SK-N-SH (cell line): ENCODE results near the gene PEPD. TPM values are rescaled to one million over a fixed set of nuclear protein-coding genes. Genes with fewer than 3 reads are reported as not detected.

Experiments used
- CTCF ChIA-PET: fragments of 300-600, 350-600 bp; formaldehyde crosslinking; extraction: SDS; loops from one replicate; lab custom pipeline; 2021; lab: Yijun Ruan, JAX
- POLR2A ChIA-PET: fragments of 350-600 bp; sonication (Branson Sonifier 250); formaldehyde crosslinking; extraction: SDS; loops from one replicate; lab custom pipeline; 2020; ENCODE audit warnings: antibody characterized with exemption, inconsistent platforms; lab: Yijun Ruan, JAX
- DNase-seq: peaks from one replicate; pipeline ENCODE4 v3.0.0; 2012
- H2AFZ ChIP-seq: fragments of 200-600 bp; sonication (generic); 2 replicates; pipeline ENCODE4 v1.8.1; 2016; ENCODE audit warnings: antibody characterized with exemption, mild to moderate bottlenecking, low read depth
- H3F3A ChIP-seq: fragments of 200-600 bp; sonication (generic); replicated peaks from 2 replicates; pipeline ENCODE3; 2016; ENCODE audit warnings: antibody characterized with exemption, mild to moderate bottlenecking; ENCODE audit not compliant: insufficient read depth
- H3K27ac ChIP-seq, 2 experiments: fragments of 200-500 bp in 1 of 2; fragments of 200-600 bp in 1 of 2; sonication (Bioruptor generic) in 1 of 2; sonication (generic), shearing (Covaris generic) in 1 of 2; 2 replicates each; pipeline versions ENCODE4 v1.5.1 to v1.6.1; 2014 to 2016; ENCODE audit warnings: low read depth in 2 of 2, inconsistent platforms in 1 of 2, low read length in 1 of 2, mild to moderate bottlenecking in 1 of 2, mixed read lengths in 1 of 2
- H3K27me3 ChIP-seq: fragments of 200-600 bp; sonication (generic), shearing (Covaris generic); 2 replicates; pipeline ENCODE4 v1.6.1; 2016; ENCODE audit warnings: mixed run types; ENCODE audit not compliant: insufficient read depth
- H3K36me3 ChIP-seq, 2 experiments: fragments of 200-500 bp in 1 of 2; fragments of 200-600 bp in 1 of 2; sonication (Bioruptor generic) in 1 of 2; sonication (generic) in 1 of 2; replicated peaks in 1 of 2; 2 replicates each; pipeline versions ENCODE3 to v1.5.1; 2014 to 2016; ENCODE audit warnings: low read length in 1 of 2, mild to moderate bottlenecking in 1 of 2; ENCODE audit not compliant: insufficient read depth in 2 of 2, control insufficient read depth in 1 of 2
- H3K4me1 ChIP-seq, 2 experiments: fragments of 200-500 bp in 1 of 2; fragments of 200-600 bp in 1 of 2; sonication (Bioruptor generic) in 1 of 2; sonication (generic), shearing (Covaris generic) in 1 of 2; 2 replicates each; pipeline versions ENCODE4 v1.5.1 to v1.6.1; 2014 to 2016; ENCODE audit warnings: low read depth in 1 of 2, low read length in 1 of 2, mixed run types in 1 of 2; ENCODE audit not compliant: insufficient read depth in 2 of 2, control insufficient read depth in 1 of 2
- H3K4me2 ChIP-seq: fragments of 200-600 bp; sonication (generic), shearing (Covaris generic); 2 replicates; pipeline ENCODE4 v1.6.1; 2017; ENCODE audit warnings: mixed run types
- H3K4me3 ChIP-seq, 2 experiments: fragments of 200-500 bp in 1 of 2; fragments of 200-600 bp in 1 of 2; sonication (Bioruptor generic) in 1 of 2; sonication (generic), shearing (Covaris generic) in 1 of 2; 2 replicates each; pipeline versions ENCODE4 v1.5.1 to v1.8.1; 2014 to 2016; ENCODE audit warnings: low read depth in 2 of 2, inconsistent platforms in 1 of 2, low read length in 1 of 2, mild to moderate bottlenecking in 1 of 2, mixed read lengths in 1 of 2, moderate library complexity in 1 of 2
- H3K79me2 ChIP-seq: fragments of 200-600 bp; sonication (generic); 2 replicates; pipeline ENCODE4 v1.8.1; 2017; ENCODE audit warnings: mild to moderate bottlenecking; ENCODE audit not compliant: insufficient read depth
- H3K9ac ChIP-seq: fragments of 200-600 bp; sonication (generic); 2 replicates; pipeline ENCODE4 v1.6.1; 2017; ENCODE audit warnings: mixed run types
- H3K9me2 ChIP-seq: fragments of 200-600 bp; sonication (generic); 2 replicates; pipeline ENCODE4 v1.6.1; 2017; ENCODE audit warnings: mixed run types
- H3K9me3 ChIP-seq: fragments of 200-600 bp; sonication (generic); 2 replicates; pipeline ENCODE4 v1.6.1; 2017; ENCODE audit warnings: mixed run types, mild to moderate bottlenecking, moderate library complexity
- H4K20me1 ChIP-seq: fragments of 200-600 bp; sonication (generic); 2 replicates; pipeline ENCODE4 v1.6.1; 2017; ENCODE audit warnings: mild to moderate bottlenecking, mixed run types; ENCODE audit not compliant: insufficient read depth
- CHD2 ChIP-seq: fragments of 150-350 bp; IDR thresholded peaks from 2 replicates; pipeline ENCODE4 v1.6.1; 2018; ENCODE audit warnings: low read length; ENCODE audit not compliant: partially characterized antibody
- ELF1 ChIP-seq: IDR thresholded peaks from 2 replicates; pipeline ENCODE4 v1.4.0; 2012
- EP300 ChIP-seq, 2 experiments: IDR thresholded peaks; 2 replicates each; pipeline versions ENCODE4 v1.4.0 to v1.6.1; 2012; ENCODE audit warnings: borderline replicate concordance in 1 of 2, low read depth in 1 of 2, low read length in 1 of 2
- EZH2phosphoT487 ChIP-seq: fragments of 200-600 bp; sonication (generic); IDR thresholded peaks from 2 replicates; pipeline ENCODE4 v1.6.1; 2017; ENCODE audit warnings: low read depth, mixed run types, mild to moderate bottlenecking, antibody characterized with exemption, moderate library complexity, borderline replicate concordance
- FOSL2 ChIP-seq: IDR thresholded peaks from 2 replicates; pipeline ENCODE4 v1.4.0; 2012; ENCODE audit warnings: low read depth, mild to moderate bottlenecking, moderate library complexity, borderline replicate concordance
- FOXJ3 ChIP-seq: sonication (generic); formaldehyde crosslinking; IDR thresholded peaks from 2 replicates; pipeline ENCODE4 v1.5.1; 2020; ENCODE audit warnings: mild to moderate bottlenecking, missing genetic modification reagents
- GABPA ChIP-seq: IDR thresholded peaks from 2 replicates; pipeline ENCODE4 v1.4.0; 2012; ENCODE audit warnings: low read depth, mild to moderate bottlenecking
- MXI1 ChIP-seq: IDR thresholded peaks from 2 replicates; pipeline ENCODE4 v1.6.1; 2012; ENCODE audit warnings: mild to moderate bottlenecking, low read depth, low read length, improper control_type of control experiment
- NFIC ChIP-seq: IDR thresholded peaks from 2 replicates; pipeline ENCODE4 v1.4.0; 2012; ENCODE audit warnings: borderline replicate concordance
- RFX5 ChIP-seq: IDR thresholded peaks from 2 replicates; pipeline ENCODE4 v1.6.1; 2012; ENCODE audit warnings: mild to moderate bottlenecking, improper control_type of control experiment, low read length
- RXRA ChIP-seq: IDR thresholded peaks from 2 replicates; pipeline ENCODE4 v1.4.0; 2012; ENCODE audit warnings: low read depth, mild to moderate bottlenecking, borderline replicate concordance
- SIN3A ChIP-seq: IDR thresholded peaks from 2 replicates; pipeline ENCODE4 v1.6.1; 2012; ENCODE audit warnings: low read depth, mild to moderate bottlenecking, low read length, moderate library complexity, borderline replicate concordance
- SMC3 ChIP-seq: IDR thresholded peaks from 2 replicates; pipeline ENCODE4 v1.6.1; 2012; ENCODE audit warnings: low read depth, low read length, improper control_type of control experiment
- TAF1 ChIP-seq: IDR thresholded peaks from 2 replicates; pipeline ENCODE4 v1.6.1; 2012; ENCODE audit warnings: low read depth, mild to moderate bottlenecking, low read length, moderate library complexity, borderline replicate concordance
- TEAD4 ChIP-seq: IDR thresholded peaks from 2 replicates; pipeline ENCODE4 v1.4.0; 2012; ENCODE audit warnings: mild to moderate bottlenecking, borderline replicate concordance; ENCODE audit not compliant: insufficient read depth
- WGBS: methylation state at CpG from one replicate; pipeline ENCODE4 v1.1.6; 2017; ENCODE audit warnings: low lambda C conversion rate; 5-methylcytosine and 5-hydroxymethylcytosine counted together
- polyA plus RNA-seq, 3 experiments: library from polyadenylated mRNA; depleted of rRNA; stranded (reverse); fragments of >200 nt; gene quantifications; 2 replicates each; pipeline ENCODE4 v1.2.3, GENCODE V29; 2012
- TF ChIP-seq, protein P1 (sequence below): fragments of 200-600 bp; sonication (generic); IDR thresholded peaks from 2 replicates; pipeline ENCODE4 v1.6.1; 2017; ENCODE audit warnings: antibody characterized with exemption, mild to moderate bottlenecking, moderate library complexity
- TF ChIP-seq, protein P2 (sequence below): fragments of 150-350 bp; IDR thresholded peaks from 2 replicates; pipeline ENCODE4 v1.6.1; 2016; ENCODE audit warnings: mild to moderate bottlenecking, low read depth, low read length
- TF ChIP-seq, protein P3 (sequence below): IDR thresholded peaks from 2 replicates; pipeline ENCODE4 v1.6.1; 2012; ENCODE audit warnings: mild to moderate bottlenecking, low read depth, low read length, moderate library complexity
- TF ChIP-seq, protein P4 (sequence below): IDR thresholded peaks from 2 replicates; pipeline ENCODE4 v1.4.0; 2012; ENCODE audit warnings: low read depth
- TF ChIP-seq, protein P5 (sequence below): IDR thresholded peaks from 2 replicates; pipeline ENCODE4; 2012

Gene PEPD
- polyA plus RNA-seq, 1 of the 3 experiments (the other 2 are of a cell fraction), result 88.9 TPM

DNA sequence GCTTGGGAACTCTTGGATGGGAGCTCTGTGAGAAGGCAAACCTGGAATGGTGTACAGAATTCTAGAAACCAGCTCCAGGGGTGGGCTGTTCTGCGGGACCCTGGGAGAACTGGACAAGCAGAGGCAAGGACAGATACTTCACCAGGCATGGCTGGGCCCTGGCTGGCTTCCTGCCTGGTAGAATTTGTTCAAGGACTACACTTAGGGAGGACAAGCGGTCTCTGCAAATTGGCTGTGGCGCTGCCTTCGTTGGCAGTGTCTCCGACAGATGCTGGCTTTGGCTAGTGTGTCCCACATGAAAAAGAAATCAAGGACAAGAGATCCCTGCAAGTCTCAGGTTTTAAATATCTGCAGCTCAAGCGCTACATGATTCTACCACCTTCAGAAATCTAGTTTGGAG, 135.6 kb downstream of the PEPD start:
- 96% methylated on average over 6 of the region's 6 CpGs for WGBS
- ChIA-PET CTCF (interaction anchor here (0.8 to 5.4 kb wide), 3 partner anchors 20 to 392 kb away, joined by 3 to 32 read pairs (median 3); no protein-coding TSS in a partner anchor), POLR2A (interaction anchor here (0.5 to 2.1 kb wide), 3 partner anchors 9 to 80 kb away, joined by 3 to 8 read pairs (median 5); partner anchors contain the start of gene CEBPG)
- Histone ChIP-seq H3K4me2 (no peak overlapping the region), H3K27ac (no peak overlapping the region), H3K4me3 (no peak overlapping the region), H2AFZ (no peak overlapping the region), H3K36me3 (peaks cover under 1 to 23% of the 10 kb centered on the region in 2 experiments), H3F3A (no peaks in the 10 kb centered on the region), H3K79me2 (peaks cover 57% of the 10 kb centered on the region), H3K9ac (no peak overlapping the region), H3K9me2 (no peaks in the 10 kb centered on the region), H3K4me1 (peaks cover 0 to 34% of the 10 kb centered on the region in 2 experiments; a peak in 1 of 4 replicates), H3K27me3 (no peaks in the 10 kb centered on the region), H3K9me3 (no peaks in the 10 kb centered on the region), H4K20me1 (peaks cover 87% of the 10 kb centered on the region)
- DNase-seq, result no peak
- TF ChIP-seq EZH2phosphoT487 (no peak), TEAD4 (no peak), FOSL2 (no peak), NFIC (no peak), EP300 (IDR thresholded peaks at IDR 0.05; ENCODE audit: borderline replicate concordance in 1 of 2, low read depth in 1 of 2, low read length in 1 of 2) (no peak), MXI1 (no peak), FOXJ3 (no peak), ELF1 (no peak), GABPA (no peak), SMC3 (no peak), RXRA (no peak), SIN3A (no peak), TAF1 (no peak), RFX5 (no peak), CHD2 (no peak)
- TF ChIP-seq, protein P1, sequence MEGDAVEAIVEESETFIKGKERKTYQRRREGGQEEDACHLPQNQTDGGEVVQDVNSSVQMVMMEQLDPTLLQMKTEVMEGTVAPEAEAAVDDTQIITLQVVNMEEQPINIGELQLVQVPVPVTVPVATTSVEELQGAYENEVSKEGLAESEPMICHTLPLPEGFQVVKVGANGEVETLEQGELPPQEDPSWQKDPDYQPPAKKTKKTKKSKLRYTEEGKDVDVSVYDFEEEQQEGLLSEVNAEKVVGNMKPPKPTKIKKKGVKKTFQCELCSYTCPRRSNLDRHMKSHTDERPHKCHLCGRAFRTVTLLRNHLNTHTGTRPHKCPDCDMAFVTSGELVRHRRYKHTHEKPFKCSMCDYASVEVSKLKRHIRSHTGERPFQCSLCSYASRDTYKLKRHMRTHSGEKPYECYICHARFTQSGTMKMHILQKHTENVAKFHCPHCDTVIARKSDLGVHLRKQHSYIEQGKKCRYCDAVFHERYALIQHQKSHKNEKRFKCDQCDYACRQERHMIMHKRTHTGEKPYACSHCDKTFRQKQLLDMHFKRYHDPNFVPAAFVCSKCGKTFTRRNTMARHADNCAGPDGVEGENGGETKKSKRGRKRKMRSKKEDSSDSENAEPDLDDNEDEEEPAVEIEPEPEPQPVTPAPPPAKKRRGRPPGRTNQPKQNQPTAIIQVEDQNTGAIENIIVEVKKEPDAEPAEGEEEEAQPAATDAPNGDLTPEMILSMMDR, result no peak
- TF ChIP-seq, protein P2, sequence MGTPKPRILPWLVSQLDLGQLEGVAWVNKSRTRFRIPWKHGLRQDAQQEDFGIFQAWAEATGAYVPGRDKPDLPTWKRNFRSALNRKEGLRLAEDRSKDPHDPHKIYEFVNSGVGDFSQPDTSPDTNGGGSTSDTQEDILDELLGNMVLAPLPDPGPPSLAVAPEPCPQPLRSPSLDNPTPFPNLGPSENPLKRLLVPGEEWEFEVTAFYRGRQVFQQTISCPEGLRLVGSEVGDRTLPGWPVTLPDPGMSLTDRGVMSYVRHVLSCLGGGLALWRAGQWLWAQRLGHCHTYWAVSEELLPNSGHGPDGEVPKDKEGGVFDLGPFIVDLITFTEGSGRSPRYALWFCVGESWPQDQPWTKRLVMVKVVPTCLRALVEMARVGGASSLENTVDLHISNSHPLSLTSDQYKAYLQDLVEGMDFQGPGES, result no peak
- TF ChIP-seq, protein P3, sequence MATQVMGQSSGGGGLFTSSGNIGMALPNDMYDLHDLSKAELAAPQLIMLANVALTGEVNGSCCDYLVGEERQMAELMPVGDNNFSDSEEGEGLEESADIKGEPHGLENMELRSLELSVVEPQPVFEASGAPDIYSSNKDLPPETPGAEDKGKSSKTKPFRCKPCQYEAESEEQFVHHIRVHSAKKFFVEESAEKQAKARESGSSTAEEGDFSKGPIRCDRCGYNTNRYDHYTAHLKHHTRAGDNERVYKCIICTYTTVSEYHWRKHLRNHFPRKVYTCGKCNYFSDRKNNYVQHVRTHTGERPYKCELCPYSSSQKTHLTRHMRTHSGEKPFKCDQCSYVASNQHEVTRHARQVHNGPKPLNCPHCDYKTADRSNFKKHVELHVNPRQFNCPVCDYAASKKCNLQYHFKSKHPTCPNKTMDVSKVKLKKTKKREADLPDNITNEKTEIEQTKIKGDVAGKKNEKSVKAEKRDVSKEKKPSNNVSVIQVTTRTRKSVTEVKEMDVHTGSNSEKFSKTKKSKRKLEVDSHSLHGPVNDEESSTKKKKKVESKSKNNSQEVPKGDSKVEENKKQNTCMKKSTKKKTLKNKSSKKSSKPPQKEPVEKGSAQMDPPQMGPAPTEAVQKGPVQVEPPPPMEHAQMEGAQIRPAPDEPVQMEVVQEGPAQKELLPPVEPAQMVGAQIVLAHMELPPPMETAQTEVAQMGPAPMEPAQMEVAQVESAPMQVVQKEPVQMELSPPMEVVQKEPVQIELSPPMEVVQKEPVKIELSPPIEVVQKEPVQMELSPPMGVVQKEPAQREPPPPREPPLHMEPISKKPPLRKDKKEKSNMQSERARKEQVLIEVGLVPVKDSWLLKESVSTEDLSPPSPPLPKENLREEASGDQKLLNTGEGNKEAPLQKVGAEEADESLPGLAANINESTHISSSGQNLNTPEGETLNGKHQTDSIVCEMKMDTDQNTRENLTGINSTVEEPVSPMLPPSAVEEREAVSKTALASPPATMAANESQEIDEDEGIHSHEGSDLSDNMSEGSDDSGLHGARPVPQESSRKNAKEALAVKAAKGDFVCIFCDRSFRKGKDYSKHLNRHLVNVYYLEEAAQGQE, result no peak
- TF ChIP-seq, protein P4, sequence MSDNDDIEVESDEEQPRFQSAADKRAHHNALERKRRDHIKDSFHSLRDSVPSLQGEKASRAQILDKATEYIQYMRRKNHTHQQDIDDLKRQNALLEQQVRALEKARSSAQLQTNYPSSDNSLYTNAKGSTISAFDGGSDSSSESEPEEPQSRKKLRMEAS, result no peak
- TF ChIP-seq, protein P5, sequence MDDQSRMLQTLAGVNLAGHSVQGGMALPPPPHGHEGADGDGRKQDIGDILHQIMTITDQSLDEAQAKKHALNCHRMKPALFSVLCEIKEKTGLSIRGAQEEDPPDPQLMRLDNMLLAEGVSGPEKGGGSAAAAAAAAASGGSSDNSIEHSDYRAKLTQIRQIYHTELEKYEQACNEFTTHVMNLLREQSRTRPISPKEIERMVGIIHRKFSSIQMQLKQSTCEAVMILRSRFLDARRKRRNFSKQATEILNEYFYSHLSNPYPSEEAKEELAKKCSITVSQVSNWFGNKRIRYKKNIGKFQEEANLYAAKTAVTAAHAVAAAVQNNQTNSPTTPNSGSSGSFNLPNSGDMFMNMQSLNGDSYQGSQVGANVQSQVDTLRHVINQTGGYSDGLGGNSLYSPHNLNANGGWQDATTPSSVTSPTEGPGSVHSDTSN, result no peak
